Effector memory CD4-positive, alpha-beta T cell (primary cell): ENCODE results near the gene IFIT1B.
A peak's percentile ranks its signal among the peaks of the same experiment; 100 is the strongest.
"Not testable (repeated sequence)": the region's sequence is repeated elsewhere in the genome, so short reads cannot be mapped to it uniquely, and the experiment has no call there.

Experiments
- DNase-seq, 3 donors: peaks; one replicate each; pipeline ENCODE4 v3.0.0-alpha.2; 2020
- H3K27ac ChIP-seq: 2 replicates; pipeline ENCODE4 v1.7.0; 2013; ENCODE audit warnings: mild to moderate bottlenecking, low read length, moderate library complexity; ENCODE audit not compliant: insufficient read depth, poor library complexity, severe bottlenecking
- H3K27me3 ChIP-seq: replicated peaks from 2 replicates; pipeline ENCODE4 v1.7.0; 2013; ENCODE audit warnings: mild to moderate bottlenecking, low read length; ENCODE audit not compliant: insufficient read depth, control insufficient read depth, poor library complexity, severe bottlenecking
- H3K36me3 ChIP-seq: 2 replicates; pipeline ENCODE4 v1.7.0; 2013; ENCODE audit warnings: mild to moderate bottlenecking, low read length, moderate library complexity; ENCODE audit not compliant: control insufficient read depth, insufficient read depth
- H3K4me1 ChIP-seq: 2 replicates; pipeline ENCODE4 v1.7.0; 2013; ENCODE audit warnings: low read length, mild to moderate bottlenecking; ENCODE audit not compliant: control insufficient read depth, insufficient read depth, poor library complexity, severe bottlenecking
- H3K4me3 ChIP-seq: 2 replicates; pipeline ENCODE4 v1.7.0; 2013; ENCODE audit warnings: low read length, low read depth, mild to moderate bottlenecking; ENCODE audit not compliant: insufficient read depth, poor library complexity, severe bottlenecking
- H3K9me3 ChIP-seq: 2 replicates; pipeline ENCODE4 v1.7.0; 2013; ENCODE audit warnings: mild to moderate bottlenecking, low read length, moderate library complexity; ENCODE audit not compliant: control insufficient read depth

The IFIT1B gene

GRCh38 chr10:89374713-89375141 is 3.1 kb upstream of the IFIT1B start:
- Histone ChIP-seq H3K27me3 (no peaks in the 10 kb centered on the region), H3K27ac (no peak overlapping the region), H3K4me3 (no peak overlapping the region), H3K36me3 (no peaks in the 10 kb centered on the region), H3K9me3 (no peaks in the 10 kb centered on the region), H3K4me1 (no peaks in the 10 kb centered on the region)
- DNase-seq = no peak

GRCh38 chr10:89379103-89379502 is 1.2 kb downstream of the IFIT1B start:
- no peak overlapping the region for H3K4me3 ChIP-seq
- no peaks in the 10 kb centered on the region for H3K36me3 ChIP-seq
- H3K9me3 ChIP-seq = no peaks in the 10 kb centered on the region
- DNase-seq = no peak
- no peak overlapping the region for H3K27ac ChIP-seq
- no peaks in the 10 kb centered on the region for H3K4me1 ChIP-seq
- no peaks in the 10 kb centered on the region for H3K27me3 ChIP-seq

- no peak overlapping the region for H3K27ac ChIP-seq
- no peaks in the 10 kb centered on the region for H3K36me3 ChIP-seq
- H3K4me1 ChIP-seq = no peaks in the 10 kb centered on the region
- H3K27me3 ChIP-seq = no peaks in the 10 kb centered on the region
- H3K4me3 ChIP-seq = no peak overlapping the region
- DNase-seq = no peak
- H3K9me3 ChIP-seq = no peaks in the 10 kb centered on the region
Observed at GRCh38 chr10:89382757-89383156, 4.9 kb downstream of the IFIT1B start.

- Histone ChIP-seq H3K36me3 (no peaks in the 10 kb centered on the region), H3K4me1 (no peaks in the 10 kb centered on the region), H3K9me3 (no peaks in the 10 kb centered on the region), H3K27ac (no peak overlapping the region), H3K4me3 (no peak overlapping the region), H3K27me3 (no peaks in the 10 kb centered on the region)
- DNase-seq = no peak
Observed at GRCh38 chr10:89384474-89385340, 6.9 kb downstream of the IFIT1B start.

GRCh38 chr10:89388806-89389205 is 10.9 kb downstream of the IFIT1B start:
- no peaks in the 10 kb centered on the region for H3K36me3 ChIP-seq
- no peaks in the 10 kb centered on the region for H3K9me3 ChIP-seq
- H3K4me3 ChIP-seq = no peak overlapping the region
- no peak overlapping the region for H3K27ac ChIP-seq
- no peaks in the 10 kb centered on the region for H3K27me3 ChIP-seq
- peaks cover 11% of the 10 kb centered on the region for H3K4me1 ChIP-seq
- DNase-seq = no peak

- Histone ChIP-seq H3K4me3 (no peak overlapping the region), H3K27ac (no peak overlapping the region), H3K36me3 (no peaks in the 10 kb centered on the region), H3K4me1 (peaks cover 11% of the 10 kb centered on the region), H3K27me3 (no peaks in the 10 kb centered on the region), H3K9me3 (no peaks in the 10 kb centered on the region)
- no peak for DNase-seq
Observed at GRCh38 chr10:89389254-89389653, 11.4 kb downstream of the IFIT1B start.

- Histone ChIP-seq H3K4me3 (no peak overlapping the region), H3K9me3 (no peaks in the 10 kb centered on the region), H3K36me3 (no peaks in the 10 kb centered on the region), H3K27me3 (no peaks in the 10 kb centered on the region), H3K4me1 (peaks cover 11% of the 10 kb centered on the region), H3K27ac (peak overlapping the region; percentile 30)
- DNase-seq = no peak
Observed at GRCh38 chr10:89390476-89391225, 12.8 kb downstream of the IFIT1B start.

- peaks cover 11% of the 10 kb centered on the region for H3K4me1 ChIP-seq
- H3K9me3 ChIP-seq = not testable (repeated sequence)
Observed at GRCh38 chr10:89391226-89391576, 13.3 kb downstream of the IFIT1B start.

GRCh38 chr10:89391907-89392756 is 14.3 kb downstream of the IFIT1B start, which contains the start of gene IFIT1:
Gene IFIT1, plus strand, starts transcription at chr10:89392623. Its CDS starts 90 bp downstream, at chr10:89392713.
- H3K4me1 ChIP-seq = peaks cover 11% of the 10 kb centered on the region
- H3K27me3 ChIP-seq = no peaks in the 10 kb centered on the region
- H3K4me3 ChIP-seq = peak within 1 kb of the TSS; percentile 67
- peak; percentile 19 to 49 (median 39) for DNase-seq
- H3K9me3 ChIP-seq = no peaks in the 10 kb centered on the region
- peak within 1 kb of the TSS; percentile 71 for H3K27ac ChIP-seq
- H3K36me3 ChIP-seq = no peaks in the 10 kb centered on the region

More at GRCh38 chr10:89391226-89391576, 13.3 kb downstream of the IFIT1B start:
- H3K27me3 ChIP-seq, H3K4me3 ChIP-seq, H3K36me3 ChIP-seq, DNase-seq: not testable (repeated sequence)
- peak overlapping the region; percentile 30 for H3K27ac ChIP-seq
